Fibroblast of lung (primary cell): Measurements from ENCODE around the gene MAP4K5.

ENCODE experiments used
- EZH2 ChIP-seq: IDR thresholded peaks from 2 replicates; pipeline ENCODE4 v1.5.1; 2012; ENCODE audit warnings: low read length, control low read depth, mild to moderate bottlenecking; ENCODE audit errors: missing control alignments
- TF ChIP-seq, protein P1 (sequence below), 2 donors: IDR thresholded peaks in 1 of 2; conservative IDR thresholded peaks in 1 of 2; 1 replicate in 1 of 2; 2 replicates in 1 of 2; pipeline ENCODE4 v1.5.1; 2011 to 2012; ENCODE audit warnings: low read length in 2 of 2, control low read depth in 1 of 2, inconsistent platforms in 1 of 2, low read depth in 1 of 2, mild to moderate bottlenecking in 1 of 2

DNA sequence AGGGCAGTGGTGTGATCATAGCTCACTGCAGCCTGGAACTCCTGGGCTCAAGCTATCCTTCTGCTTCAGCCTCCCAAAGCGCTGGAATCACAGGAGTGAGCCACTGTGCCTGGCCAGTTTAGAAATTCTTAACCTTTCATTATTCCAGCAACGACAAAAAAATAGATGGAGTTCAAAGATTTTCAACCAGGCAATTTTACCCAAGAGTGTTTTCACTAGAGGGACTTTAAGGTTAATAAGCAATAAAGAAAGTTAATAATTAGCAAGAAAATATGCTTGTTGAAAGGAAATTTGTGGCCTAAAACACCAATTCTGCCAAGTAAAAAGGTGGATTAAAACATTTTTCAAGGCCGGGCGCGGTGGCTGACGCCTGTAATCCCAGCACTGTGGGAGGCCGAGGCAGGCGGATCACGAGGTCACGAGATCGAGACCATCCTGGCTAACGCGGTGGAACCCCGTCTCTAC lies 150.5 kb downstream of the MAP4K5 start:
- no peak for TF ChIP-seq EZH2
- TF ChIP-seq, protein P1, sequence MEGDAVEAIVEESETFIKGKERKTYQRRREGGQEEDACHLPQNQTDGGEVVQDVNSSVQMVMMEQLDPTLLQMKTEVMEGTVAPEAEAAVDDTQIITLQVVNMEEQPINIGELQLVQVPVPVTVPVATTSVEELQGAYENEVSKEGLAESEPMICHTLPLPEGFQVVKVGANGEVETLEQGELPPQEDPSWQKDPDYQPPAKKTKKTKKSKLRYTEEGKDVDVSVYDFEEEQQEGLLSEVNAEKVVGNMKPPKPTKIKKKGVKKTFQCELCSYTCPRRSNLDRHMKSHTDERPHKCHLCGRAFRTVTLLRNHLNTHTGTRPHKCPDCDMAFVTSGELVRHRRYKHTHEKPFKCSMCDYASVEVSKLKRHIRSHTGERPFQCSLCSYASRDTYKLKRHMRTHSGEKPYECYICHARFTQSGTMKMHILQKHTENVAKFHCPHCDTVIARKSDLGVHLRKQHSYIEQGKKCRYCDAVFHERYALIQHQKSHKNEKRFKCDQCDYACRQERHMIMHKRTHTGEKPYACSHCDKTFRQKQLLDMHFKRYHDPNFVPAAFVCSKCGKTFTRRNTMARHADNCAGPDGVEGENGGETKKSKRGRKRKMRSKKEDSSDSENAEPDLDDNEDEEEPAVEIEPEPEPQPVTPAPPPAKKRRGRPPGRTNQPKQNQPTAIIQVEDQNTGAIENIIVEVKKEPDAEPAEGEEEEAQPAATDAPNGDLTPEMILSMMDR (conservative IDR thresholded peaks at IDR 0.05 in 1 of 2, IDR thresholded peaks at IDR 0.05 in 1 of 2; ENCODE audit: low read depth in 1 of 2, low read length in 2 of 2), result no peak
